ENCODE results near the gene ARHGEF18.
"Not testable (repeated sequence)": the region's sequence is repeated elsewhere in the genome, so short reads cannot be mapped to it uniquely, and the experiment has no call there.

The ARHGEF18 gene

GRCh38 chr19:7348587-7349230 is at the start of gene ARHGEF18:
ARHGEF18 (plus strand) TSS chr19:7348937; CDS start chr19:7362891, 13,954 bp downstream.
- no peak for DNase-seq (ENCODE audit: low read depth)

GRCh38 chr19:7301525-7301924 is 47.2 kb upstream of the ARHGEF18 start:
- DNase-seq (ENCODE audit: low read depth): no peak

- no peak for DNase-seq (ENCODE audit: low read depth)
Measured at GRCh38 chr19:7303470-7303869, 45.3 kb upstream of the ARHGEF18 start.

GRCh38 chr19:7304200-7304599 is 44.5 kb upstream of the ARHGEF18 start:
- DNase-seq (ENCODE audit: low read depth): no peak

GRCh38 chr19:7307590-7308218 is 41.0 kb upstream of the ARHGEF18 start:
- no peak for DNase-seq (ENCODE audit: low read depth)

- not testable (repeated sequence) for DNase-seq (ENCODE audit: low read depth)
Measured at GRCh38 chr19:7308327-7308726, 40.4 kb upstream of the ARHGEF18 start.

- no peak for DNase-seq (ENCODE audit: low read depth)
Measured at GRCh38 chr19:7311911-7312310, 36.8 kb upstream of the ARHGEF18 start.

GRCh38 chr19:7312816-7313215 is 35.9 kb upstream of the ARHGEF18 start:
- no peak for DNase-seq (ENCODE audit: low read depth)

GRCh38 chr19:7318176-7318575 is 30.6 kb upstream of the ARHGEF18 start:
- no peak for DNase-seq (ENCODE audit: low read depth)

GRCh38 chr19:7326105-7326877 is 22.4 kb upstream of the ARHGEF18 start:
- DNase-seq (ENCODE audit: low read depth): peak; percentile 2

GRCh38 chr19:7327802-7328201 is 20.9 kb upstream of the ARHGEF18 start:
- DNase-seq (ENCODE audit: low read depth): no peak

GRCh38 chr19:7328647-7329046 is 20.1 kb upstream of the ARHGEF18 start:
- no peak for DNase-seq (ENCODE audit: low read depth)

- DNase-seq (ENCODE audit: low read depth): no peak
Measured at GRCh38 chr19:7331446-7331845, 17.3 kb upstream of the ARHGEF18 start.

- DNase-seq (ENCODE audit: low read depth): no peak
Measured at GRCh38 chr19:7333198-7334118, 15.3 kb upstream of the ARHGEF18 start.

GRCh38 chr19:7336321-7336973 is 12.3 kb upstream of the ARHGEF18 start:
- no peak for DNase-seq (ENCODE audit: low read depth)

GRCh38 chr19:7337380-7338194 is 11.2 kb upstream of the ARHGEF18 start:
- DNase-seq (ENCODE audit: low read depth): no peak

GRCh38 chr19:7340959-7341837 is 7.5 kb upstream of the ARHGEF18 start:
- peak; percentile 65 for DNase-seq (ENCODE audit: low read depth)

- DNase-seq (ENCODE audit: low read depth): no peak
Measured at GRCh38 chr19:7342143-7342542, 6.6 kb upstream of the ARHGEF18 start.

GRCh38 chr19:7346488-7346971 is 2.2 kb upstream of the ARHGEF18 start:
- no peak for DNase-seq (ENCODE audit: low read depth)
